NCI-H510A (cell line): Measurements from ENCODE around the gene CPTP.
"Not testable (repeated sequence)": the region's sequence is repeated elsewhere in the genome, so short reads cannot be mapped to it uniquely, and the experiment has no call there.

Experiments used
- DNase-seq: peaks from one replicate; lab custom pipeline; 2025; lab: John Stamatoyannopoulos, UW

The CPTP gene

GRCh38 chr1:1365875-1366698 lies 41.5 kb downstream of the CPTP start:
- DNase-seq, result no peak

GRCh38 chr1:1366699-1367066 lies 42.1 kb downstream of the CPTP start:
- no peak for DNase-seq

DNA sequence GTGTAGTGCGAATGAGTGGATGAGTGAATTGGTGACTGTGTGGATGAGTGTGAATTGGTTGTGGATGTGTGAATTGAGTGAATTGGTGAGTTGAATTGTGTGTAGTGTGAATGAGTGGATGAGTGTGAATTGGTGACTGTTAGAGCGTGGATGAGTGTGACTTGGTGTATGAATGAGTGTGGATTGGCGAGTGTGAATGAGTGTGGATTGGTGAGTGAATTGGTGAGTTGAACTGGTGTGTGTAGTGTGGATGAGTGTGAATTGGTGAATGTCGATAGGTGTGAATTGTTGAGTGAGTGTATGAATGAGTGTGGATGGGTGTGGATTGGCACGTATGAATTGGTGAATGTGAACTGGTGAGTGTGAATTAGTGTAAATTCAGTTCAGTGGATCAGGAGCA lies 42.7 kb downstream of the CPTP start:
- DNase-seq, result no peak

DNA sequence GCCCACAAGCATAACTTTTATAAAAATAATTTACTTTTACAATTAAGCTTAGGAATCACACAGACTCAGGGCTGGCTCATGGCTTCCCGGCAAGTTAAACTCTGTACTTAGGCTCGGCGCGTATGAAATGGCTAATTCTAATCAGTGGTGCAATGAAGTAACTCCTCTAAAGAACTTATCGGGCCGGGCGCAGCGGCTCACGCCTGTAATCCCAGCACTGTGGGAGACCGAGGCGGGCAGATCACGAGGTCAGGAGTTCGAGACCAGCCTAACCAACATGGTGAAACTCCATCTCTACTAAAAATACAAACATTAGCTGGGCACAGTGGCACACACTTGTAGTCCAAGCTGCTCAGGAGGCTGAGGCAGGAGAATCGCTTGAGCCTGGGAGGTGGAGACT lies 45.5 kb downstream of the CPTP start:
- DNase-seq, result not testable (repeated sequence)

- no peak for DNase-seq
Observed at GRCh38 chr1:1370771-1371300, 46.2 kb downstream of the CPTP start.

DNA sequence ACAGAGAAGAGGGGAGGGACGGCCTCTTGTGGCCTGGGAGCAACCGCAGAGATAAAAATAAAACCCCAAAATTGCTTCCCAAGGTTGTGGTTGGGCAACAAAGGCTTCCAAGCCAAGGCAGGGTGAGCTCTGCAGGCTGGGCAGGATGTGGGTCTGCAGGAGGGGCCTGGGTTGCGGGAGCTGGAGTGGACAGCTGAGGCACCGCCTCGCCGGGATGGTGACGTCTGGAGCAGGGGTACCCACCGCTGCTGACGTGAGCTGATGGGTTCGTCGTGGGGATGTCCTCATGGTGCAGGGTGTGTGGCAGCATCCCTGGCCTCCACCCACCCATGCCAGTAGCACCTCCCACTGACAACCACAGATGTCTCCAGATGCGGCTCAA lies 46.8 kb downstream of the CPTP start:
- DNase-seq, result no peak

GRCh38 chr1:1371746-1372711 lies 47.4 kb downstream of the CPTP start:
- peak; percentile 82 for DNase-seq

GRCh38 chr1:1373051-1373814 lies 48.6 kb downstream of the CPTP start:
- DNase-seq, result no peak

DNA sequence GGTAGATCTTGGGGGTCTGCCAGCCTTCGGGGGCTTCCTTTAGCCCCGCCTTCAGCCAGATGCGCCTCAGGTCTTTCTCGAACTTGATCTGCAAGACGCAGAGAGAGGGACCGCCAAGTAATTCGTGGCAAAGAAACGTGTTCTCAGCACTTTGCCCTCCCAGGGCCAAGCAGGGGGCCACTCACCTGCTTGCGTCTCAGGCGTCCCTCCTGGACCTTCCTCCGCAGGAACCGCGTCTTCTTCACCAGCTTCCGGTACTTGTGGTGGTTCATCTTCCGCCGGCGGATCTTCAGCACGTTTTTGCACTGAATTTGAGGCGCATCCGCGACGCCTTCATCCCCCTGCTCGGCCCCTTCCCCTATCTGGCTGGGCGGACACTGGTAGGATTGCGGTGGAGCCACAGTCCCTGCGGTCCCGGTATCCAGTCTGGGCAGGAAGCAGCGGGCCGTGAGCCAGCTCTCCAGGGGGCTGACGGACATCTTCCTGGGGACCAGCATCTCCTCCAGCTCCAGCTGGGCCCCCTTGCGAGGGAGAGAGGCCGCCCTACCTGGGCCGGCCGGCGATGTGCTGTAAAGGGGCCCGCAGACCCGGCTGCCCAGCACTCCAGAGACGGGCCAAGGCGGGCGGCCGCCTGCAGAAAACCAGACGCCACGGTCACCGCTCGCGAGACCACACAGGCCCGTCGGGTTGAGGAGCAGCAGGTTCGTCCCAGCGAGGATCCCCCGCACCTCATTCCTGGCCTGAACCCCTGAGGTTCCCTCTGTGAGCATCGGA lies 49.4 kb downstream of the CPTP start:
- DNase-seq, result no peak

GRCh38 chr1:1374589-1374928 lies 50.0 kb downstream of the CPTP start:
- DNase-seq, result no peak

GRCh38 chr1:1374929-1375662 lies 50.5 kb downstream of the CPTP start, which contains the start of gene AURKAIP1:
Gene AURKAIP1 (minus strand): TSS chr1:1375207. CDS start chr1:1374756, 451 bp downstream.
- DNase-seq, result peak; percentile 100

GRCh38 chr1:1376551-1377226 lies 52.1 kb downstream of the CPTP start:
- DNase-seq, result no peak

DNA sequence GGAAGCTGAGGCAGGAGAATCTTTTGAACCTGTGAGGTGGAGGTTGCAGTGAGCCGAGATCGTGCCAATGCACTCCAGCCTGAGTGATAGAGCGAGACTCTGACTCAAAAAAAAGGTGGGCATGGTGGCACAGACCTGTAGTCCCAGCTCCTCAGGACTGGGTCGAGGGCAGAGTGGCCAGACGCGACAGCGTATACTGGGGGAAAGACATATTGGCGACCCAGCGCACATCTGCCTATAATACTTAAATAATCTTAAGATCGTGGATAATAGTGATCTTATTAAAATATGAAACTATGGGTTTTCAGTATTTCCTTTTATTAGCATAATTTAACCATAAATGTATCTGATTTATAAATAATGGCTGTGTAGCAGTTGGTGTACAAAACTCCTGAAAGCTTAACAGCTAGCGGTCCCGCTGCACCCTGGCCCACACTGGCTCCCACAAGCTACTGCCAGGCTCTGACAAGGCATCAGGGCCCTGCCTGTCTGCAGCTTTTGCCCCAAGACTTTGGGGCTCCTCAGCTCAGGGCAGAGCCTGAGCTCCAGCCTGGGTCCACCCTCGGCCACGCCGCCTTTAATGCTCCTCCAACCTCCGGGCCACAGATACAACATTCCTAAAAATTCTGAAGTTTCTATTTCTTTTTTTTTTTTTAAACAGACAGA lies 53.1 kb downstream of the CPTP start:
- no peak for DNase-seq
